ENCODE measurements around the gene SLC24A3.

DNA sequence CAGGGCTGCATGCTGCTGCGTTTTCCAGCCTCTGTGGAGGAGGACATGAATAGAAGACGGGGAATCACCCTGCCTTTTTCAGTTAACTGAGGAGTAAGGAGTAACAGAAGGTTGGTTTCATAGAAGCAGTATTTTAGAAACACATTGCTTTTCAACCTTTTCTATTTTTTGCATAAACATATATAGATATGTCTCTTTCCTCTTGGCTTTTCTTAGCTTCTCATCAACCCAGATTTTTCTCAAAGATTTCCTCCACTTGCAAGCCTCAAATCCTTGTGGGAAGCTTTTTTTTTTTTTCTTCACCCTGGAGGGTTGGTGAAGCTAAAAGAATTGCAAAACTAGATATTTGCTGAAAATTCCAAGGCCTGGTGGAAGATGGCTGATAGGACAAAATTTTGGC lies 6.0 kb downstream of the SLC24A3 start:
- TF ChIP-seq CTCF (conservative IDR thresholded peaks at IDR 0.05; ENCODE audit: low read length) = no peak
- TF ChIP-seq EZH2phosphoT487 (IDR thresholded peaks at IDR 0.05; ENCODE audit: borderline replicate concordance) = no peak
